Measurements from ENCODE around the gene LDLRAD2.

The LDLRAD2 gene

DNA sequence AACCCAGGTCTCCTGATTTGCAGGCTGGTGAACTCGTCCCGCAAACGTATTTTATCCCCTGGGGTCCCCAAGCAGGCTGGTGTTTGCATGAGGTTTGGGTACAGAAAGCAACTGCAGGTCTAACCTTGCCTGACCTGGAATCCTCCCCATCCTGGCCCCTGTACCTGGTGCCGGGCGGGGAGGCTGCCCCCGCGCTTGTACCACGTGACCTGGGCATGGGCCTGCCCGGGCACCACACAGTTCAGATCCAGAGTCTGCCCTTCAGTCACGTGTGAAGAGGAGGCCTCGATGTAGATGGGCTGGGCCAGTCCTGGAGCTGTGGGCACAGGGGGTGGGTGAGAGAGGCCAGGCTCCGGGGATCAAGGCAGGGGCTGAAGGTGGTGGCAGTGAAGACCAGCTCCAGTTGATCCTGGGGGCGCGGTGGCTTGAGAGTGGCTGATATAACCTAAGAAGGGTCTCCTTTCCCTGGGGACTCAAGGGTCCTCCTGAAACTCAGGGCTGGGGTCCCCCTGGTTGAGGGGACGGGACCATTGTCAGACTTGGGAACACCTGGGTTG, 30.6 kb downstream of the LDLRAD2 start:
- DNase-seq (ENCODE audit: low read depth in 1 of 2, low spot score in 1 of 2), result no peak

DNA sequence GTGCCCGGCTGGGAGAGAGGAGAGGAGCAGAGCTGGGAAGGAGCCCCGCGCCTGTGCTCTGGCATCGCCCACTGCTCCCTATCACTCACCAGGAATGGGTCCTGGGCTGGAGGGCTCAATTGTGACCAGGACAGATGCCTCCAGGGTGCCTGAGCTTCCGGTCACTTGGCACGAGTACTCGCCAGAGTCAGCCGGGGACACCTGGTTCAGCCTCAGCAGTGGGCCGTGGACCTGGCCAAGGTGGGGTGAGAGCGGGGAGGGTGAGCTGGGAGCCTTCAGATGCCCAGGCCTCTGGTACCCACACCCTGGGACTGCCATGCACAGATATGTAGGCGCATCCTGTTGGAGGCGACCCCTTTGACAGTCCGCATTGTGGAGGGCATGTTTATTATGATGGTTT, 31.1 kb downstream of the LDLRAD2 start:
- DNase-seq (ENCODE audit: low read depth in 1 of 2, low spot score in 1 of 2), result no peak

DNA sequence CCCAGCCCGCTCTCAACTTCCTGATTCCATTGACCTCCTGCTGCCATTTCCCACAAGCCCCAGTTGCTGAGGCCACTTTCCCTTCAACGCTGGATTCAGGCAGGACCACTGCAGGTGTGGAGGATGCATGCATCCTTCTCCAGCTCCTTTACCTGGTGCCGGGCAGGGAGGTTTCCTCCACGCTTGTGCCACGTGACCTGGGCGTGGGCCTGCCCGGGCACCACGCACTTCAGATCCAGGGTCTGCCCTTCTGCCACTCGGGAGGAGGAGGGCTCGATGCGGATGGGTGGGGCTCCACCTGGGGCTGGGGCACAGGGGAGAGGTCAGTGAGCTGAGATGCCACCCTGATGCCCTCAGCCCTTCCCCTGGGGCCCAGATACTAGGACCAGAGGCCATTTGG, 31.9 kb downstream of the LDLRAD2 start:
- no peak for DNase-seq (ENCODE audit: low read depth in 1 of 2, low spot score in 1 of 2)

DNA sequence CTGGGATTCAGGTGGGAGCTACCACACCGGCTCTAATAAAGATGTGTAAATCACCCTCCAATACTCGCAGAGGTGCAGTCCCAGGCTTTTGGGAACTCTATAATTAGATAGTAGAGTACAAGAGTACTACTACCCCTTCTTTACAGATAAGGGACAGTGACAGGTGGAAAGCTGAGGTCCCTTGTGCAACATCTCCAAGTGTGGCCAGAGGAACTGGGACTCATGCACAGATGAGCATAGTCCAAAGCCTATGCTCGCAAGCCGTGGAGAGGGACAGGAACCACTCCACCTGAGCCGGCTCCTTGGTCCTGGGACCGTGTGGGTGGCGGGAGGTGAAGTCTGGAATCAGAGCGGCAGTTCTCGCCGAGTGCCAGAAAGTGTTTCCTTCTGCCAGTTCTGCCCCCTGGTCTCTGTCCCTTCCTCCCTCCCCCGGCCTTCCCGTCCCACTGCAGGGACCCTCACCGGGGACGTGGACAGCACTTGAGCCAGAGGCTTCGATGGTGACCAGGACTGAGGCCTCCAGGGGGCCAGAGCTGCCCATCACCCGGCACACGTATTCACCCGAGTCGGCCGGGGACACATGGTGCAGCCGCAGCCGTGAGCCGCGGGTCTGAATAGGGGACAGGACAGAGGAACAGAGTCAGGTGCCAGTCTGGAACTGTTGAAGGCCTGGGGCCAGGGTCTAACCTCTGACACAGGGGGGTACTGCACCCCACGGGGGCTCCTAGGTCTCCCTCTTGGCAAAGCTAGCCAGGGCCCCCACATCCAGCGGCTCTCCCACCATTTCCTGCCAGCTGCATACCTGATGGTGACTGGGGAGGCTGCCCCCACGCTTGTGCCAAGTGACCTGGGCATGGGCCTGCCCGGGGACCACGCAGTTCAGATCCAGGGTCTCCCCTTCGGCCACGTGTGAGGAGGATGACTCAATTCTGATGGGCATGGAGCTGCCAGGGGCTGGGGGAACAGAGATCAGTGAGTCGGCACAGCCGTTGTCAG, 33.9 kb downstream of the LDLRAD2 start:
- no peak for DNase-seq (ENCODE audit: low read depth in 1 of 2, low spot score in 1 of 2)

DNA sequence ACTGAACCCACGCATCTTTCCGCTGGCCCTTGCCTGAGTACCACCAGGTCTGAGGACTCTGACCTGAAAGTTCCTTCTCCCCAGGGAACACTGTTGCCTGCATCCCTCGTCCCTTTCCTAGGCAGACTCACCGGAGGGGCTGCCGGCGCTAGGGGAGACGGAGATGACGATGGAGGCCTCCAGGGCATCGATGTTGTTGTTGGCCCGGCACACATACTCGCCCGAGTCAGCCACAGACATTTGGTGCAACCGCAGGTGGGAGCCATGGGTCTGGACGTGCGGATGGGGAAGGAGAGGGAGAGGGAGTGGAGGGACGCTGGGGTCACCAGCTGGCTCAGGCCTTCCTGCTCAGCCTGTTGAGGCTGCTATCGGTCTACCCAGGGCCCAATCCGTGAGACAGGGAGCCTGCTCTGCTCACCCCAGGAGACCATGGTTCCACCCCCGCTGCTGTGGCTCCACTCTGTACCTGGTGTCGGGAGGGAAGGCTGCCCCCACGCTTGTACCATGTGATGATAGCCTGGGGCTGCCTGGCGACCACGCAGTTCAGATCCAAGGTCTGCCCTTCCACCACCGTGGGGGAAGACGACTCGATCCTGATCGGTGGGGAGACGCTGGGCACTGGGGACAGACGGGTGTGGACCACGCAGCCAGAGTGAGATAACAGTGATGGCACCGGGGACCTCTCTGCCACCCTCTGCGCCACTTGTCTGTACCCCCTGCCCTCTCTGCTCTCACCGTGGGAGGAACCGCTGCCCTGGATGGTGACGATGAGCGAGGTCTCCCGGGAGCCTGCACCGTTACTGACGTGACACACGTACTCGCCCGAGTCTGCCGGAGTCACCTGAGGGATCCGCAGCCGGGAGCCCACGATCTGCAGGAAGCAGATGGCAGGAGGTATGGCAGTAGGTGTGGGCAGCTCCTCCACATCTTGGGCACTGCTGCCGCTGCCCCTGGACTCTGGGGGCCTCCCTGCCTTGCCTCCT, 35.4 kb downstream of the LDLRAD2 start:
- no peak for DNase-seq (ENCODE audit: low read depth in 1 of 2, low spot score in 1 of 2)

DNA sequence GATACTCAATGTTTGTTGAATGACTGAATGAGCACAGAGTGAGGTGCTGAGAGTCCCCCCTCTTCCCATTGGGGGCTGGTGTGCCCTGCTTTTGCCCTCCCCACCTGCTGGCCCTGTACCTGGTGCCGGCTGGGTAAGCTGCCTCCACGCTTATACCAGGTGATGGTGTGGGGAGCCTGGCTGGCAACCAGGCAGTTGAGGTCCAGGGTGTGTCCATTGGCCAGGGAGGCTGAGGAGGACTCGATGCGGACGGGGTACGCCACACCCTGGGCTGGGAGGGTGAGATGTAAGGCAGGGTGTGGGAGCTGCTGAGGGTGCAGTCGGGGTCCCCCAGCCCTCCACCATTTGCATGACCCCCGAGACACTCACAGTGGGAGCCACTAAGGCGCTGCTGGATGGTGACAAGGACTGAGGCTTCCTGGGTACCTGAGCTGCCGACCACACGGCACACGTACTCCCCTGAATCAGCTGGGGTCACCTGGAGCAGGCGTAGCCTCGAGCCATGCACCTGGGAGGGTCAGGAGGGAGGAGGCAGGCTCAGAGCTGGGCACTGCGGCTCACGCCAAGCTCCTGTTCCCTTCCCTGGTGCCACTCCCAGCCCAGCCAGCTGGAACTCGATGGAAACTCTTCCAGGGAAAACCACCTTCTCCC, 36.6 kb downstream of the LDLRAD2 start:
- no peak for DNase-seq (ENCODE audit: low read depth in 1 of 2, low spot score in 1 of 2)

DNA sequence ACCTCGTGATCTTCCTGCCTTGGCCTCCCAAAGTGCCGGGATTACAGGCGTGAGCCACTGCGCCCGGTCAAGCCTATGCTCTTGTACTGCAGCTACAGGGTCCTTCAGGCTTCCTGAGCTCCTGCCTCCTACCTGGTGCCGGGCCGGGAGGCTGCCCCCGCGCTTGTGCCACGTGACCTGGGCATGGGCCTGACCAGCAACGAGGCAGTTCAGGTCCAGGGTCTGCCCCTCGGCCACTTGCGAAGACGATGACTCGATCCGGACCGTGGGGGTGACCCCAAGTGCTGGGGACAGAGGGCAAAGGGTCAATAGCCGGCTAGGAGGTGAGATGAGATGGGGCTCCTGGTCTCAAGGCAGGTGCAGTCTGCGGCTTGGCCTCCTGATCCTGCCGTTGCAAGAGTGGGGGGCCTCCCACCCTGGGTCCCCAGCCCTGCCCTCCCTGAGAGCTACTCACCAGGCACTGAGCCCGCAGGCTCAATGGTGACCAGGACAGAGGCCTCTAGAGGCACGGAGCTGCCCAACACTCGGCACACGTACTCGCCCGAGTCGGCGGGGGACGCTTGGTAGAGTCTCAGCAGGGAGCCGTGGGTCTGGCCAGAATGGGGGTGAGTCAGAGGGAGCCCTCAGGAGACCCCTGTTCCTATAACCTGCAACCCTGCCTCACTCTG, 38.0 kb downstream of the LDLRAD2 start:
- DNase-seq (ENCODE audit: low read depth in 1 of 2, low spot score in 1 of 2), result no peak

DNA sequence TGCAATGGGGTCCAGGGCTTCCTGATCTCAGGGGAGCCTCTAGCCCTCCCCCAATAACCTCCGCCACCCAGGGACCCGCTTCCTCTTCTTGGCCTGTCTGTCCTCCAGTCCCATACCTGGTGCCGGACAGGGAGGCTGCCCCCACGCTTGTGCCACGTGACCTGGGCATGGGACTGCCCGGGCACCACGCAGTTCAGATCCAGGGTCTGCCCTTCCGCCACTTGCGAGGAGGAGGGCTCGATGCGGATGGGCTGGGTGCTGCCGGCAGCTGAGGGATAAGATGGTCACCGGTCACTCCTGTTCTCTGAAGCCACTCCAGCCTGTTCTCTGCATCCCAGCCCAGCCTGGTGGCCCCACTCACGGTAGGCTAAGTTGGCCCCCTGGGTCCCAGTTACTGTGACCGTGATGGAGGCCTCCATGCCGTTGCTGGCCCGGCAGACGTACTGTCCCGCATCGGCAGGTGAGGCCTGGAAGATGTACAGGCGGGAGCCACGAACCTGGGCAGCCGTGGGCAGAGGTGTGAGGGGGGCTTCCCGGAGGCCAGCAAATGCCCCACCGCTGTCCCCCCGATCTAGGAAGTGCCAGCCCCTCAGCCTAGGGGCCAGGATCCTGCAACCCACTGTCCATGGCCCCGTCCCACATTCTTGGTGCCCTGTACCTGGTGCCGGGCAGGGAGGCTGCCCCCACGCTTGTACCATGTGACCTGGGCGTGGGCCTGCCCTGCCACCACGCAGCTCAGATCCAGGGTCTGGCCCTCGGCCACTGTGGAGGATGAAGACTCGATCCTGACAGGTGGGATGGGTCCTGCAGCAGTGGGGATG, 39.6 kb downstream of the LDLRAD2 start:
- DNase-seq (ENCODE audit: low read depth in 1 of 2, low spot score in 1 of 2), result no peak

DNA sequence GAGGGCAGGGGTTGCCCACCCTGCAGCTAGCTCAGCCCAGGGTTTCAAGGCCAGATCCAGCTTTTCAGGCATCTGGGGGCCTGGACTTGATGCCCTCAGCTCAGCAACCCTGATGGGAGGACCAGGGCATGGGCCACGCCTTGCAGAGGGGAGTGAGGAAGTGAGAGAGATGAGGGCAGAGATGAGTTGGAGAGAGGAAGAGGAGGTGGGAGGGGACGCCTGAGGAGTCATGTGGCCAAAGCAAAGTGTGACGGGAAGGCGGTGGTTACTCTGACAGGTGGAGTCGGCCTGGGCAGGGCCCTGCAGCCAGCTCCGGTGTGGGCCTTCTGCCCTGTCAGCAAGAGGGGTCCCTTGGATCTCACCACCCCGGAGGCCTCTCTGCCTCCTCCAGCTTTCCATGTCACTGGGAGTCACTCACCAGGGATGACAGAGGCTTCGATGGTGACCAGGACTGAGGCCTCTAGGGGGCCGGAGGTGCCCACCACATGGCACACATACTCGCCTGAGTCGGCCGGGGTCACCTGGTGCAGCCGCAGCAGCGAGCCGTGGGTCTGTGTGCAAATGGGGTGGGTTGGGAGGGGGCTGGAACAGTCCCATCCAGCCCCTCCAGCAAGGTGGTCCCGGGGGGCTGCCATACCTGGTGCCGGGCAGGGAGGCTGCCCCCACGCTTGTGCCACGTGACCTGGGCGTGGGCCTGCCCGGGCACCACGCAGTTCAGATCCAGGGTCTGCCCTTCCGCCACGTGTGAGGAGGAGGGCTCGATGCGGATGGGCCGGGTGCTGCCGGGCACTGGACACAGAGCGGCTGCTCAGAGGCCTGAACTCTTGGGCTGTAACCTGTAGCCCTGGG, 40.4 kb downstream of the LDLRAD2 start:
- no peak for DNase-seq (ENCODE audit: low read depth in 1 of 2, low spot score in 1 of 2)

DNA sequence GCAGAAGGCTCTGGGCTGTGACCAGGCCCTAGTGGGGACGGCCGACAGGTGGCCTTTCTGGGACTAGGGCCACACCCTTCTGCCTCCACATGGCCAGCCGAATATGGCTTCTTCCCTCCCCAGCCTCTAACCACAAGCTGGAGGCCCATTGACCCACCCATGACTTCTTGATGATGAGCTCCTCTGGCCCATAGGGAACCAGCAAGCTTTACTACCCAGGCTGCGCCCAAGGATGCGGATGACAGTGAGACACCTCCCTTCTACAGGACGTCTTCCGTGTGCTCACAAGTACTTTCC, 41.0 kb downstream of the LDLRAD2 start:
- DNase-seq (ENCODE audit: low read depth in 1 of 2, low spot score in 1 of 2), result no peak

DNA sequence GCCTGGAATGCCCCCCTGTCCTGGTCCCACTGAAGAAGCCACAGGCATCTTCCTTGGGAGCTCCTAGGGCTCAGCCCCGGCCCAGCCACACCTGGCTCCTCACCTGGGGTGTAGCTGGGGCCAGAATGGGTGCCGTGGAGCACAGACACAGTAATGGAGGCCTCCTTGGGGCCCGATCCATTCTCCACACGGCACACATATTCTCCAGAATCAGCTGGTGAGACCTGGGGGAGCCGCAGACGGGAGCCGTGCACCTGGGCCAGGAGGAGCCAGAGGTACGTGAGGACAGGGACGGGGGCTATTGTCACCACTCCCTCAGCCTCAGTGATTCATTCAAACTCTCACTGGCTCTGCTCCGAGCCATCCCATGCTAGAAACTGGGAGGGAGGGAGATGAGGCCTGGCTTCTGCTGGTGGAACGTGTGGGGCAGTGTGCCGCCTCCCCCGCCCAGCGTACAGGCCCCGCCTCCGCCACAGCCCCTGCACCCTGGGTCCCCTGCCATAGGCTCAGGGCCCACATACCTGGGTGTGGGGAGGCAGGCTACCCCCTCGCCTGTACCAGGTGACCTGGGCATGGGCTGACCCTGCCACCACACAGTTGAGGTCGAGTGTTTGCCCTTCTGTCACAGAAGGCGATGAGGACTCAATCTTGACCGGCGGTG, 42.2 kb downstream of the LDLRAD2 start:
- DNase-seq (ENCODE audit: low read depth in 1 of 2, low spot score in 1 of 2), result no peak

DNA sequence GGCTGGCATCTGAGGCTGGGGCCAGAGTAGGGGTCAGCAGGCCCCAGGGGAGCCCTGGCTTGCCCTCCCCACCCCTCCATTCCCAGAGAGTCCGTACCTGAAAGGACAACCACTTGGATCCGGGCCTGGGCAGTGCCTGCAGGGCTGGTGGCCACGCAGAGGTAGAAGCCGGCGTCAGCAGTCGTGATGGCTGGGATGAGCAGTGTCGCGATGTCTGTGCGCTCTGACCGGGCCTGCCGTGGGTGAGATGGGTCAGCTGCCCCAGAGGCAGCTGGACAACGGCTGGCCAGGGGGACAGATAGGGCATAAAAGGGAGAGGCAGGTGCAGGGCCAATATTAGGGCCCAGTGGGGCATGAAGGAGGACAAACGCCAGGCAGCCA, 42.7 kb downstream of the LDLRAD2 start:
- DNase-seq (ENCODE audit: low read depth in 1 of 2, low spot score in 1 of 2), result no peak

DNA sequence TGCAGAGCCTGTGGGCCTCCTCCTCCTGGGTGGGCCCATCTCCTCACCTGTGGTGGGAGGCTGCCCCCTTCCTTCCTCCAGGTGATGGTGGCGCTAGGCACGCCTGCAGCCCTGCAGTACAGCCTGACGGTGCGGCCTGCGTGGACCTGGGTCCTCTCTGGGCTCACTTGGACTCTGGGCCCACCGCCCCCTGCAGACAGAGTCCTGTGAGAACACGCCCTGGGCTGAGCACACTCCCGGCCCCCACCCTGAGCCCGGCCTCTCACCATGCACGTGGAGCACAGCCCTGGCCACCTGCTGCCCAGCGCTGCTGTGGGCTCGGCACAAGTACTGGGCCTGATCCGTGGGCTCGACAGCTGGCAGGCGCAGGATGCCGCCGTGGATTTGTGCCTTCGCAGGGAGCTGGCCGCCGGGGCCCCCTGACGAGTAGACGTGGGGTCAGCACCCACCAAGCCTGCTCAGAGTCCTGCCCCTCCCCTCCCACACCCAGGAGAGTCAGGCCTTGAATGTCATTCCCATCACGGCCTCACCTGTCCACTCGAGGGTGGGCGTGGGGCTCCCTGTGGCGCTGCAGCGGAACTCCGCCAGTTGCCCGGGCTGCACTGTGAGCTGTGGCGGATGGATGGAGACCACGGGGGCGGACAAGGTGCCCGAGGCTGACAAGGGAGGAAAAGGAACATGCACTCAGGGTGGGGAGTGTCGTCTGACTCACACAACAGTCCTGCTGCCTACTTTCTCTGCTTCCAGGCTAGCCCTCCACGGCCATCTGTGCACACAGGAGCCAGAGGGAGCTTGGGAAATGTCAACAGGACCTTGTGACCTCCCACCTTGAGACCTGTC, 43.4 kb downstream of the LDLRAD2 start:
- DNase-seq (ENCODE audit: low read depth in 1 of 2, low spot score in 1 of 2), result no peak

DNA sequence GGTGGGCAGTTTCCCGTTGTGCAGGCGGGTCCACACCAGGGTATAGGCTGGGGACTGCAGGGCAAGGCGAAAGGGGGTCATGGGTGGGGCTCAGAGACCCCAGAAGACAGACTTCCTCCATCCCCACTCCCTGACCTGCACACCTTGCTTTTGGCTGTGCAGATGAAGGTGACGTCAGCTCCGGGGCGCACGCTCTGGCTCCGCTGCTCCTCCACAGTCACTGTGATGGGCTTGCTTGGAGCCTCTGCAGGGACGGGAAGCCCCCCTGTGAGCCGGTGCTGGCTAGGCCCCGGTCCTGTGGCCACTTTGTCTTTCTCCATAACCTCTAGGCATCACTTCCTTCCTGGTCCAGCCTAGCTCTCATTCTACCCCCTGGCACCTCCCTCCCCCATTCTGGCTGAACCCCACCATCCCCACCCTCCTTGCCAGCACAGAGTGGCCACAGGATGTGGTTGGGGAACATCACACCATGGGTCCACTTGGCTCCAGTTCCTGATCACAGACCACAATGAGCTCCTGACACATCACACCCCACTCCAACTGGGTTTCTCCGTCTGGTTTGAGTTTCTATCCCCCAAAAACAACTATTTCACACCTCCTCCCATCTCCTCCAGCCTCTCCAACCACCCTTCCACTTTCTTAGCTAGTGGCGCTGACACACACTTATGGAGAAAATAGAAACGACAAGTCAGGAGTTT, 45.2 kb downstream of the LDLRAD2 start:
- no peak for DNase-seq (ENCODE audit: low read depth in 1 of 2, low spot score in 1 of 2)

DNA sequence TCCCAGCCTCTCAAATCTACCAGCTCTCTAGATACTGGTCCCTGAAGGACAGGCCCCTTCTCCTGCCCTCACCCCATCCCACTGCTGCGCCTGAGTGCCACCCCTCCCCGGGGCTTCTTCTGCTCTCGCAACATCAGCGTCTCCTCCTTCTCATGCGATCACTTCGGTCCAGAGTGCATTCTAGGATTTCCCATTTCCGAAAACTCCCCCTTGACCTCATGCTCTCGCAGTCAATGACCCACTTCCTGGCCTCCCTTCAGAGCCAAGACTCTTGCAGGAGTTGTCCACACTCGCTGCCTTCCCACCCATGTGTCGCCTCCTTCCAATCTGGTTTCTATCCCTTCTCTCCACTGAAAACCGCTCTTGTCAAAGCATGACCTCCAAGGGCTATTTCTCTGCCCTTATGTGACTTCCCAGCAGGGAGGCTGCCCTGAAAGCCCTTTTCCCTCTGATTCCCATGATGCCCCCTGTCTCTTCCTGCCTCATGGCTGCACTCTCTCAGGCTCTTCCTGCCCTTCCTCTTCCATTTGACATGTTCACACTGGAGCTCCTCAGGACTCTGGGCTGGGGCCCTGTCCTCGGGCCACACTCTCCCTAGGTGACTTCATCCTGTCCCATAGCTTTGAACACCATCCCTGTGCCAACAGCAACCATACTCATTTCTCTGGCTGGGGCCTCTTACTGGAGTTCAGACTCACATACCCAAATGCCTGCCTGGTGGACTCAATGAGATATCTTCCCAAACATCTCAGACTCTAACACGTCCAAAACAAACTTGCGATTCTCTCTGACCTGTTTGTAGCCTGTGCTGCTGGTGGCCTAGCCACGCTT, 46.0 kb downstream of the LDLRAD2 start:
- DNase-seq (ENCODE audit: low read depth in 1 of 2, low spot score in 1 of 2), result no peak

DNA sequence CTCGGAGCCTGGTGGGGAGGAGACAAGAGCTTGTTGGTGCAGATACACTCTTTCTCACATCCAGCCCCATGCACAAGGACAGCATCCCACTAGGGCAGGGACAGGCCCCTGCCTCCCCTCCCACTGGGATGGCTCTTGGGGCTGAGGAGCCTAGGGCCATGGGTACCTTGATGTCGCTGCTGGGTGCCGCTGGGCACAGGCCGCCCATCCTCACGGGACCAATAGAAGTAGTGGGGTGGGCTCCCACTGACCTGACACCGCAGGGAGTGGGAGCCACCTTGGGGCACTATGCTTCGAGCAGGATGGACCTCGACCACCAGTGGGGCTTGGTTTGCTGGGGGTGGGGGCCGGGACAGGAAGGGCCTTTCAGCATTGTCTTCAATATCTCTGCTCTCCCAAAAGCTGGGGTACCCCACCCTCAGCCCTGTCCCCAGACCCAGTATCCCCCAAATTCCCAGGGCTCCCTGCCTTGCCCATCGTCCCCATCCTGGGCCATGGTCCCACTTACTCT, 47.7 kb downstream of the LDLRAD2 start:
- no peak for DNase-seq (ENCODE audit: low read depth in 1 of 2, low spot score in 1 of 2)
